ENCODE data around the gene INS. TPM values are rescaled to one million over a fixed set of nuclear protein-coding genes. Genes with fewer than 3 reads are reported as not detected.
A peak's percentile ranks its signal among the peaks of the same experiment; 100 is the strongest.
"Not testable (repeated sequence)": the region's sequence is repeated elsewhere in the genome, so short reads cannot be mapped to it uniquely, and the experiment has no call there.

INS gene
- total RNA-seq, 2 donors from 2014 or later, result not detected

DNA sequence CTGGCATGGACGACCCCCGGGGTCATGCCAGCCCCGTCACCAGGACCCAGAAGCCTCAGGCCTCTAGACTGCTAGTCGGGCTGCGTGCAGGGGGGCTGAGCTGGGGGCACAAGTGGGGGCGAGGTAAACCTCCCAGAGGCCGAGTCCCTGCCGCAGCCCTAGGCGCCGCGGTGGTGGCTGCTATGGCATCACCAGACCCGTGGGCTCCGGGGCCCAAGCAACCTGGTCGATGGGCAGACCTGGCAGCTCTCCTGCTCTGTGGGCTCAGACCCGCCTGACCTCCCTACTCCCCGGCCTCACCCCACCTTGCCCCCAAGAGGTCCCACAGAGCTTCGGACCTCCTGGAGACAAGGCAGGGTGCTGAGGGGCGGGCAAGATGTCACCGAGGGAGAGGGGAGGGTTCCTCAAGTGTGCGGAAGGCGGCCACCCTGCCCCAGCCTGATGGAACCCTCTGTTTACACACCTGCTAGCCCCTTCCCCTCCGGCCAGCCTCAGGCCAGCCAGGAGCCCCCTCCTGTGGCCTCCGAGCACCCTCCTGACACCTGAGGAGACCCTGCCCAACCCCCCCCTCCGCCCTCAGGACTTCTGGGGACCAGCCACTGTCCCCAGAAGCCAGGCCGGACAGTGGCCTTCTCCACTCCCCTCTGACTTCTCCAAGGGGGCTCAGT, 31.2 kb downstream of the INS start:
- ATAC-seq, result no peak
- H3K4me3 Mint-ChIP-seq, result no peak overlapping the region

DNA sequence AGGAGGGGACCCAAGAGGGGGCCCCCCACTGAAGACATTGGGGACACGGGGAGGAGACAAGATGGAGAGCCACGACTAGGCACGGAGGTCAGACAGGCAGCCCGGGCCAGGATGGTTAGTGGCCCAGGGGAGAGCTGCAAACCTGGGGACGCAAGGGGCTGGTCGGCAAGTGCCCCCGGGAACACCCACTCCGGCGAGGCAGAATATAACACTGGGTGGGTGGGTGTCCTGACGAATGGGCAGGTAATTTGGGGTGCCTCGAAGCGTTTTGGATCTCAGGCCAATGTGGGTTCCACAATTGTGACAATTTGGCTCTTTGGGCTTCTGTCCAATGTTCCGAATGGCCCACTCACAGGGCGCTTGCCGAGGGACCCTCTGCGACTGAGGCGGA, 31.7 kb downstream of the INS start:
- no peaks in the 10 kb centered on the region for H3K9me3 ChIP-seq (ENCODE audit: control insufficient read depth, low read length, poor library complexity, severe bottlenecking)
- Mint-ChIP-seq H3K4me3 (peak overlapping the region; percentile 67), H3K27ac (no peak overlapping the region), H3K4me1 (no peaks in the 10 kb centered on the region), H3K27me3 (peaks cover 15% of the 10 kb centered on the region), H3K36me3 (ENCODE audit: low read depth) (no peaks in the 10 kb centered on the region)
- DNase-seq, result no peak
- no peak for ATAC-seq

More for the DNA sequence above, 31.2 kb downstream of the INS start:
- DNase-seq, result no peak
- Mint-ChIP-seq H3K27me3 (peaks cover 18% of the 10 kb centered on the region), H3K4me1 (no peaks in the 10 kb centered on the region), H3K27ac (no peak overlapping the region), H3K36me3 (ENCODE audit: low read depth) (no peaks in the 10 kb centered on the region)
- H3K9me3 ChIP-seq (ENCODE audit: control insufficient read depth, low read length, poor library complexity, severe bottlenecking), result no peaks in the 10 kb centered on the region

DNA sequence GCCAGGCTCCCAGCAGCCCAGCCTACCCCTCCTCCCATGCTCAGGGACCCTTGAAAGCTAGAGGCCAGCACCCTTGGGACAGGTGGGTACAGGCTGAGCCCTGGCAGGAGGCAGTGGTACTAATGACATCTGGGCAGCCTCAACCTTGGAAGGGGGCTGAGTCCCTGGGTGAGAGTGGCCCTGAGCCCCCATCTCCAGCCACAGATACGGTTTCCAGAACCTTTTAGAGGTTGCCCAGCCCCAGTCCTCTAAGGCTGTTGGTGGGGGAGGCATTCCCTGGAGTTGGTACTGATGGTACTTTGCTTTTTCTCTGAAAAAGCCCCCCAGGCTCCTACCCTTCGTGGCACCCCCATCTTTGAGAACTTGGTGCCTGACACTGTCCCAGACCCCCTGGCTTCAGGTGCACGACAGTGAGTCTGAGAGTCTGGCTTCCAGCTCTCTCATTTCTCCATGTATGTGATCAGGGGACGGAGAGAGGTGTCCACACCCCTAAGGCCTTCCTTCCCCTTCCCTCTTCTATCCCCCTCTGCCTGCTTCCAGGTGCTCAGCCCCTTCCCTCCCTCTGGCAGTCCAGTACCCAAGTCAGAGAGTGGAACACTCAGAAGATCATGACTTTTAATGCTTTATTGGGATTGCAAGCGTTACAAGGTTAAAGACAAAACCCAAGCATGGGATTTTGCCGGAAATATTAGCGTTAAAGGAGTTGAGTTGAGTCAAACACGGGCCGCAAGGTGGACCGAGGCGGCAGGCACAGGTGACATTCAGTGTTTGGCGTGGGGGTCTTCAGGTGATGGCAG, 32.3 kb downstream of the INS start:
- no peak for ATAC-seq
- DNase-seq, result no peak
- Mint-ChIP-seq H3K27ac (no peak overlapping the region), H3K4me1 (no peaks in the 10 kb centered on the region), H3K27me3 (peaks cover 11% of the 10 kb centered on the region), H3K36me3 (ENCODE audit: low read depth) (no peaks in the 10 kb centered on the region), H3K4me3 (peak overlapping the region; percentile 67)
- H3K9me3 ChIP-seq (ENCODE audit: control insufficient read depth, low read length, poor library complexity, severe bottlenecking), result no peaks in the 10 kb centered on the region

DNA sequence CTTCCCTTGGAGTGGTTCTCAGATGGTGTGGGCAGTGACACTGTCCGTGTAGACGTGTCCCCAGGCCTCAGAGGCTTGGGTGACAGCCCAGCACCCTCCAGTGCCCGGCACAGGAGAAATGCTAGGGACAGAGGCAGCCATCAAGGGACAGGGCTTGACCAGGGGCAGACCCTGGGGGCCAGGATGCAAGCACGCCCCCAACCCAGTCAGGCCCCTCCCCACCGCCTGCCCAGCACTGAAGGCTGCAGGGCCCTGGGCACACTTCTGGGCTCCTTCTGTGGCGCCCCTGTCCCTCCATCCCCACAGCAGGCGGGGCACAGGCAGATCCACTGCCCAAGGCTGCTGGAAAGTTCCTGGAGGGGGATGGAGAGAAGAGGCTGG, 32.9 kb downstream of the INS start:
- DNase-seq, result no peak
- Mint-ChIP-seq H3K4me3 (no peak overlapping the region), H3K4me1 (no peaks in the 10 kb centered on the region), H3K36me3 (ENCODE audit: low read depth) (no peaks in the 10 kb centered on the region), H3K27me3 (peaks cover 6% of the 10 kb centered on the region), H3K27ac (no peak overlapping the region)
- no peaks in the 10 kb centered on the region for H3K9me3 ChIP-seq (ENCODE audit: control insufficient read depth, low read length, poor library complexity, severe bottlenecking)
- no peak for ATAC-seq

DNA sequence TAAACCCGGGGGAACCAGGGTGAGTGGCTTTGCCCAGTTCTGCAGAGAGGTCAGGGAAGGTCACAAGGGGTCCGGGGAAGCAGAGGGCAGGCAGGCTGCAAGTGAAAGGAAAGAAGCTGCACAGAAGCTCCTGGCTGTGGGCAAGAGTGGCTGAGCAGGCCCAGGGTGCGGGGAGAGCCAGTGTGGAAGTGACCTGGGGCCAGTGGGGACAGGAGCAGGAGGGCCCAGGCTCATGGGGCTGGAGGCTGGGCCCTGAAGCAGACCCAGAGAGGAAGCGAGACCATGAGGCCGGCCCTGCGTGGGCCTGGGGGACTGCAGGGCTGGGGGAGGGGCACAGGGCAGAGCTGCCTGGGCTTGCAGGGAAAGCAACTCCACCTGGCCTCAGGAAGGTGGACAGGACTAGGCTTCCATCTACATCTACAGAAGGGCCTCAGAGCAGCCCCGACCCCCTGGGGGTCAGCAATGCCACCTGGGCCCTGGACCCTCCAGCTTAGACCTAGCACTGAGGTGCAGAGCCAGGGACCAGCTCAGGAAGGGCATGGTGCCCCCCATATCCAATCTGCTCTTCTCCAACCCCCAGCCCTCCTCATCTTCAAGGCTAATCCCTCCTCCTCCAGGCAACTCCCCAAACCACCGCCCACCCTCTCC, 33.4 kb downstream of the INS start:
- Mint-ChIP-seq H3K27me3 (peaks cover under 1% of the 10 kb centered on the region), H3K4me3 (no peak overlapping the region), H3K4me1 (no peaks in the 10 kb centered on the region), H3K36me3 (ENCODE audit: low read depth) (no peaks in the 10 kb centered on the region), H3K27ac (no peak overlapping the region)
- no peak for ATAC-seq
- DNase-seq, result no peak
- no peaks in the 10 kb centered on the region for H3K9me3 ChIP-seq (ENCODE audit: control insufficient read depth, low read length, poor library complexity, severe bottlenecking)

DNA sequence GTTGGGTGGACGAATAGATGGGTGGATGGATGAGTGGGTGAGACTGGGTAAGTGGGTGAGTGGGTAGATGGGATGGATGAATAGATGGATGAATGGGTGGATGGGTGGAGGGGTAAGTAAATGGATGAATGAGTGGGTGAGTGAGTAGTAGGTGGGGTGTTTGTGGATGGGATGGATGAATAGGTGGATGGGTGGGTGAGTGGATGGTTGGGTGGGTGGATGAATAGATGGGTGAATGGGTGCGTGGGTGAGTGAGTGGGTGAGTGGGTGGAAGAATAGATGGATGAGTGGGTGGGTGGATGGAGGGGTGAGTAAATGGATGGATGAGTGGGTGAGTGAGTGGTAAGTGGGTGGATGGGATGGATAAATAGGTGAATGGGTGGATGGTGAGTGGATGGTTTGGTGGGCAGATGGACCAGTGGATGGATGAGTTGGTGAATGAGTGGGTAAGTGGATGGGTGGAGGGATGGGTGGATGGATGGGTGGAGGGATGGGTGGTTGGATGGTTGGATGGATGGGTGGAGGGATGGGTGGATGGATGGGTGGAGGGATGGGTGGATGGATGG, 34.4 kb downstream of the INS start:
- Mint-ChIP-seq H3K36me3 (ENCODE audit: low read depth) (no peaks in the 10 kb centered on the region), H3K4me3 (no peak overlapping the region), H3K27me3 (no peaks in the 10 kb centered on the region), H3K4me1 (no peaks in the 10 kb centered on the region), H3K27ac (no peak overlapping the region)
- H3K9me3 ChIP-seq (ENCODE audit: control insufficient read depth, low read length, poor library complexity, severe bottlenecking), result no peaks in the 10 kb centered on the region
- DNase-seq (no peak), ATAC-seq (no peak)

DNA sequence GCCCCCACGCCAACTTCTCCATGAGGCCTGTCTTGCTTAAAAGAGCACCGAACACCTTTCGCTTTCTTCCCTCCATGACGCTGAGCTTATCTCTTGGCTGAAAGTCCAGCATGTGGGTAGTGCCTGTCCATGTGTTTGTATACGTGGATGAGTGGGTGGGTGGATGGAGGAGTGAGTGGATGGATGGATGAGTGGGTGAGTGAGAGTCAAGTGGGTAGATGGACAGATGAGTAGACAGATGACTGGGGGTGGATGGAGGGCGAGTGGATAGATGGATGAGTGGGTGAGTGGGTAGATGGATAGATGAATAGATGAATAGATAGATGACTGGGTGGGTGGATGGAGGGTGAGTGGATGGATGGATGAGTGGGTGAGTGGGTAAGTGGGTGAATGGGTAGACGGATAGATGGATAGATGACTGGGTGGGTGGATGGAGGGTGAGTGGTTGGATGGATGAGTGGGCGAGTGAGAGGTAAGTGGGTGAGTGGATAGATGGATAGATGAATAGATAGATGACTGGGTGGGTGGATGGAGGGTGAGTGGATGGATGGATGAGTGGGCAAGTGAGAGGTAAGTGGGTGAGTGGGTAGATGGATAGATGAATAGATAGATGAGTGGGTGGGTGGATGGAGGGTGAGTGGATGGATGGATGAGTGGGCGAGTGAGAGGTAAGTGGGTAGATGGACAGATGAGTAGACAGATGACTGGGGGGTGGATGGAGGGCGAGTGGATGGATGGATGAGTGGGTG, 36.1 kb downstream of the INS start:
- not testable (repeated sequence) for H3K27me3 Mint-ChIP-seq; DNase-seq; ATAC-seq; H3K4me1 Mint-ChIP-seq; H3K36me3 Mint-ChIP-seq (ENCODE audit: low read depth); H3K27ac Mint-ChIP-seq; H3K4me3 Mint-ChIP-seq; H3K9me3 ChIP-seq (ENCODE audit: control insufficient read depth, low read length, poor library complexity, severe bottlenecking)

DNA sequence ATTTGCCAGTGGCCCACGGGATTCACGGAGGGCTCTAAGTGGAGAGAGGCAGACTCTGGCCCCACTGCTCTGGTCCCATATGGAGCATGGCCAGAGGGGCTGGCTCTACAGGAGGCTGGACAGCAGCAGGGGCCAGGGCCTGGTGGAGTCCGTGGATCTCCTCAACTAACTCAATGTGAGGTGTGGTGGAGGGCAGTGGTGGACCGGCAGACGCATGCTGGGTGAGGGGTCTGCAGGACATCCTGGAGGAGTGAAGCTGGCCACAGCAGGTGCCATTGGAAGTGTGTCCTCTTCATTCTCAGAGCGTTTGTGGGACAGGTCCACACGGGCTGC, 37.4 kb downstream of the INS start:
- DNase-seq, result no peak
- peaks cover 2% of the 10 kb centered on the region for H3K36me3 Mint-ChIP-seq (ENCODE audit: low read depth)
- no peaks in the 10 kb centered on the region for H3K4me1 Mint-ChIP-seq
- H3K9me3 ChIP-seq (ENCODE audit: control insufficient read depth, low read length, poor library complexity, severe bottlenecking), result no peaks in the 10 kb centered on the region
- no peak overlapping the region for H3K27ac Mint-ChIP-seq
- no peak overlapping the region for H3K4me3 Mint-ChIP-seq
- peaks cover 10% of the 10 kb centered on the region for H3K27me3 Mint-ChIP-seq
- ATAC-seq, result no peak

DNA sequence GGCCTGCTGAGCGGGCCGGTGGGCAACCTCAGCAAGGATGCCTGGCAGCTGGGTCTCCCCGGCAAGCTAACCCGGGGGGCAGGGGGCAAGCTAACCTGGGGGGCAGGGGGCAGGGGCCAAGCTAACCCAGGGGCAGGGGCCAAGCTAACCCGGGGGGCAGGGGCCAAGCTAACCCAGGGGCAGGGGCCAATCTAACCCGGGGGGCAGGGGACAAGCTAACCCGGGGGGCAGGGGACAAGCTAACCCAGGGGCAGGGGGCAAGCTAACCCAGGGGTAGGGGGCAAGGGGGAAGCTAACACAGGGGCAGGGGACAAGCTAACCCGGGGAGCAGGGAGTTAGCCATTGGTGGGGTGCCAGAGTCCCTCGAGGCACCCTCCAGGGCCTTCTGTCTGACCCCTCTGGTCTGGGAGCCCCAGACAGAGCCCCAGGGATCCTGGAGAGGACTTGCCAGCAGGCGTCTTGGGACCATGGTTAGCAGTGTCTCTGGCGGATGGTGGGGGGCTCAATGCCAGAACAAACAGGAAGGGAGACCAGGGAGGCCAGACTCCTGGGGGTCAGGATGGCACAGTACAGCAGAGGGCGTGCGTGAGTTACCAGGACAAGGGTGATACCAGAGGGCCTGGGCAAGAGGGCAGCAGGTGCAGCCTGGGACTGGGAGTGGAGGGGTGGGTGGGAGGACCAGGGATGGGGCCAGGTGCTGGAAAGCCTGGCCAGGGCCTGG, 37.9 kb downstream of the INS start:
- ATAC-seq (no peak), DNase-seq (no peak)
- peaks cover 14% of the 10 kb centered on the region for H3K27me3 Mint-ChIP-seq
- no peak overlapping the region for H3K4me3 Mint-ChIP-seq
- peaks cover 2% of the 10 kb centered on the region for H3K36me3 Mint-ChIP-seq (ENCODE audit: low read depth)
- H3K9me3 ChIP-seq (ENCODE audit: control insufficient read depth, low read length, poor library complexity, severe bottlenecking), result no peaks in the 10 kb centered on the region
- no peak overlapping the region for H3K27ac Mint-ChIP-seq
- H3K4me1 Mint-ChIP-seq, result no peaks in the 10 kb centered on the region

DNA sequence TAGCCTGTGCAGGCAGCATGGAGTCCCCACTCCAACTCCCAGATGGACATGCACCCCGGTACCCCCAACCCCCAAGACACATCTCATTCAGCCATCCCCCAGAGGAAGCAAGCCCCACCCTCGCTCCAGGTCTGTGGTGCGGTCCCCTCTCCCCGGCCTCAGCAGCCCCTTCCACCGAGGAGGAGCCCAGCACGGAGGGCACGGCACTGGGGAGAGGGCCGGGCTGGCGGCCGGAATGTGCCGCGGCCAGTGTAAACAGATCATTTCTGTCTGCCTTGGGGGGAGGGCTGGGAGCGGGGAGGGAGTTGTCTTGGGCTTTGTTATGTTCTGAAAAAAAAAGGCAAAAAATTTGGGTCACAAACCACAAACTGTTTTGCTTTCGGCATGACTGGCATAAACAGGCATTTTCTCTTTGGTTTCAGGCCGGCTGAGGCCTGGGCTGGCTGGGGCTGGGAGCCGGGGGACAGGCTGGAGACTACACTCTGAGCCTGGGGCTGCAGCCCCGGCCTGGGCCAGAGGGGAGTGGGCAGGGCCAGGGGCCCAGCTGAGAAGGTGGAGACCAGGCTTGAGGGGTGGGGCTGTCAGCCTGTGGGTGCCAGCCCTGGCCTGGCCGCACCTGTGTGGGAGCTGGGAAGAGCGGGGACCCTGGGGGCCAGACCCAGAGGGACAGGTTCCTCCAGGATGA, 38.6 kb downstream of the INS start:
- DNase-seq (no peak), ATAC-seq (no peak)
- no peaks in the 10 kb centered on the region for H3K9me3 ChIP-seq (ENCODE audit: control insufficient read depth, low read length, poor library complexity, severe bottlenecking)
- Mint-ChIP-seq H3K27ac (no peak overlapping the region), H3K4me3 (no peak overlapping the region), H3K27me3 (peaks cover 14% of the 10 kb centered on the region), H3K36me3 (ENCODE audit: low read depth) (peaks cover 4% of the 10 kb centered on the region), H3K4me1 (no peaks in the 10 kb centered on the region)

DNA sequence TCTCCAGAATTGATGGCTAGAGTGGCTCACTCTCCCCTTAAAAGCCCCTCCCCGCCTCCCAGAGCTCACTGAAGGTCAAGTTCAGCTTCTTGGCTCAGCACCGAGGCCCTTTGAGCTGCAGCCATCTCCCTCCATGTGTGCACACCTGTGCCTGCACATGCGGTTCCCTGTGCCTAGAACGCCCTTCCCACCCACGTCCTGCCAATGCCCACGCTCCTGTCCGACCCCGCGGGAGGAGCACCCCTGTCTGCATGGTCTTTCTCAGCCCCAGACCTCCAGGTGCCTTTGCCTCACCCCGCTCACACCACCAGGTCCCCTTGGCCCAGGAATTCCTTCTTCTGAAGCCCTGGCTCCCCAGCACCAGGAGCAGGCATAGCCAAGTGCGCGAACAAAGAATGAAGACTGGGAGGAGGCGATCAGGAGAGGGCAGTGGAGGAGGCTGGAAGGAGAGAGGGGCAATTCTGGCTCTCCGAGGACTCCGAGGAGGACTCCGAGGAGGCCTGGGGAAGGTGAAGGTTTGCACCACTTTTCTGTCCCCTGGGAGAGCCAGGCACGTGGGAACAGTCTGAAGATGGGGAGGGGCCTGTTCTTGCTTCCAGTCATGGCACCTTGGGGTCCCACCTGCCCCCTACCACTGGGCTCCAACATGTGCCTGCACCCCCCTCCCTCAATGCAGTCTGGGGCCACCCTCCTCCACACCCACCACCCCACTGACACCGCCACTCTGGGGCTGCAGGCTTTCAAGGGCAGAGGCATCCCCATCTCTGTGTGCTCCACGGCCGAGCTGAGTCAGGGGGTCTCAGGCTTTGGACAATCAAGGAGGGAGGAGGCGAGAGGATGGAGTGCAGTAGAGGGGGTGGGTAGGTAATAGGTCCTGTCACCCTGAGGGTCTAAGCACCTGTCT, 39.5 kb downstream of the INS start:
- Mint-ChIP-seq H3K27me3 (peaks cover 14% of the 10 kb centered on the region), H3K4me1 (no peaks in the 10 kb centered on the region), H3K36me3 (ENCODE audit: low read depth) (peaks cover 4% of the 10 kb centered on the region), H3K4me3 (no peak overlapping the region), H3K27ac (no peak overlapping the region)
- ATAC-seq (no peak), DNase-seq (no peak)
- no peaks in the 10 kb centered on the region for H3K9me3 ChIP-seq (ENCODE audit: control insufficient read depth, low read length, poor library complexity, severe bottlenecking)
